ENCODE data around the gene SHISA9. TPM values are rescaled to one million over a fixed set of nuclear protein-coding genes. Genes with fewer than 3 reads are reported as not detected.

SHISA9 gene
- total RNA-seq, 2 donors from 2014 or later, result 1.8 to 4.6 TPM

- DNase-seq (no peak), ATAC-seq (no peak)
- Histone ChIP-seq H3K27ac (no peak overlapping the region), H3K9me3 (no peaks in the 10 kb centered on the region), H3K36me3 (replicated peaks in 1 of 2; ENCODE audit: insufficient read depth in 1 of 2, low read depth in 2 of 2) (no peaks in the 10 kb centered on the region), H3K4me3 (no peak overlapping the region), H3K4me1 (no peaks in the 10 kb centered on the region), H3K27me3 (no peaks in the 10 kb centered on the region)
- 83 to 93% methylated on average over 3 of the region's 3 CpGs for WGBS, 2 donors
- intact Hi-C loops (cut with DNase I), result no loop called here
- TF ChIP-seq POLR2A (IDR thresholded peaks at IDR 0.05), result no peak
- TF ChIP-seq CTCF (IDR thresholded peaks at IDR 0.05), result no peak
Measured at GRCh38 chr16:13123991-13124390, 222.6 kb downstream of the SHISA9 start.

GRCh38 chr16:13127144-13127543 lies 225.7 kb downstream of the SHISA9 start:
- H3K4me1 ChIP-seq, result no peaks in the 10 kb centered on the region
- no peak for TF ChIP-seq POLR2A (IDR thresholded peaks at IDR 0.05)
- TF ChIP-seq CTCF (IDR thresholded peaks at IDR 0.05), result no peak
- H3K36me3 ChIP-seq (replicated peaks in 1 of 2; ENCODE audit: insufficient read depth in 1 of 2, low read depth in 2 of 2), result no peaks in the 10 kb centered on the region
- intact Hi-C loops (cut with DNase I), result no loop called here
- H3K27ac ChIP-seq, result no peak overlapping the region
- no peaks in the 10 kb centered on the region for H3K27me3 ChIP-seq
- H3K9me3 ChIP-seq, result no peaks in the 10 kb centered on the region
- whole genome bisulfite sequencing, 2 donors, result 46 to 78% methylated on average over 2 of the region's 2 CpGs
- DNase-seq, result no peak
- no peak overlapping the region for H3K4me3 ChIP-seq
- no peak for ATAC-seq

- TF ChIP-seq CTCF (IDR thresholded peaks at IDR 0.05) (no peak), POLR2A (IDR thresholded peaks at IDR 0.05) (no peak)
- H3K36me3 ChIP-seq (replicated peaks in 1 of 2; ENCODE audit: insufficient read depth in 1 of 2, low read depth in 2 of 2), result no peaks in the 10 kb centered on the region
- no peaks in the 10 kb centered on the region for H3K4me1 ChIP-seq
- intact Hi-C loops (cut with DNase I), result no loop called here
- DNase-seq (no peak), ATAC-seq (no peak)
- 43 to 58% methylated on average over 1 of the region's 1 CpG for WGBS, 2 donors
- no peaks in the 10 kb centered on the region for H3K27me3 ChIP-seq
- H3K27ac ChIP-seq, result no peak overlapping the region
- H3K9me3 ChIP-seq, result no peaks in the 10 kb centered on the region
- H3K4me3 ChIP-seq, result no peak overlapping the region
Measured at GRCh38 chr16:13130586-13130985, 229.2 kb downstream of the SHISA9 start.

GRCh38 chr16:13134836-13135235 lies 233.4 kb downstream of the SHISA9 start:
- Histone ChIP-seq H3K27ac (no peak overlapping the region), H3K9me3 (no peaks in the 10 kb centered on the region), H3K4me1 (no peaks in the 10 kb centered on the region), H3K36me3 (replicated peaks in 1 of 2; ENCODE audit: insufficient read depth in 1 of 2, low read depth in 2 of 2) (no peaks in the 10 kb centered on the region), H3K27me3 (no peaks in the 10 kb centered on the region), H3K4me3 (no peak overlapping the region)
- TF ChIP-seq POLR2A (IDR thresholded peaks at IDR 0.05) (no peak), CTCF (IDR thresholded peaks at IDR 0.05) (no peak)
- DNase-seq, result no peak
- 44 to 70% methylated on average over 1 of the region's 1 CpG for WGBS, 2 donors
- ATAC-seq, result no peak
- intact Hi-C loops (cut with DNase I), result no loop called here

- intact Hi-C loops (cut with DNase I), result no loop called here
Measured at GRCh38 chr16:13136901-13137300, 235.5 kb downstream of the SHISA9 start.

More at GRCh38 chr16:13136901-13137300, 235.5 kb downstream of the SHISA9 start:
- ATAC-seq, result no peak
- Histone ChIP-seq H3K9me3 (no peaks in the 10 kb centered on the region), H3K4me3 (no peak overlapping the region), H3K27me3 (no peaks in the 10 kb centered on the region), H3K36me3 (replicated peaks in 1 of 2; ENCODE audit: insufficient read depth in 1 of 2, low read depth in 2 of 2) (no peaks in the 10 kb centered on the region), H3K27ac (no peak overlapping the region), H3K4me1 (no peaks in the 10 kb centered on the region)
- DNase-seq, result no peak
- no peak for TF ChIP-seq CTCF (IDR thresholded peaks at IDR 0.05)
- TF ChIP-seq POLR2A (IDR thresholded peaks at IDR 0.05), result no peak
- 59 to 67% methylated on average over 3 of the region's 3 CpGs for WGBS, 2 donors
